Coronary artery (tissue), 2 donors: Measurements from ENCODE around the gene SCTR.

ENCODE experiments used
- DNase-seq: peaks from one replicate; pipeline ENCODE4 v3.0.0-alpha.2; 2017; ENCODE audit warnings: low spot score
- H3K27ac ChIP-seq, 2 donors: fragments of 200-600 bp; sonication (generic); one replicate each; pipeline ENCODE4 v1.5.1; 2016 to 2019
- H3K4me3 ChIP-seq: fragments of 200-600 bp; sonication (generic); 2 replicates; pipeline ENCODE4 v1.5.1; 2016; ENCODE audit warnings: mild to moderate bottlenecking, moderate library complexity
- TF ChIP-seq, protein P1 (sequence below): fragments of 200-600 bp; sonication (generic); IDR thresholded peaks from one replicate; pipeline ENCODE4 v1.5.1; 2019; ENCODE audit warnings: antibody characterized with exemption

The SCTR gene

DNA sequence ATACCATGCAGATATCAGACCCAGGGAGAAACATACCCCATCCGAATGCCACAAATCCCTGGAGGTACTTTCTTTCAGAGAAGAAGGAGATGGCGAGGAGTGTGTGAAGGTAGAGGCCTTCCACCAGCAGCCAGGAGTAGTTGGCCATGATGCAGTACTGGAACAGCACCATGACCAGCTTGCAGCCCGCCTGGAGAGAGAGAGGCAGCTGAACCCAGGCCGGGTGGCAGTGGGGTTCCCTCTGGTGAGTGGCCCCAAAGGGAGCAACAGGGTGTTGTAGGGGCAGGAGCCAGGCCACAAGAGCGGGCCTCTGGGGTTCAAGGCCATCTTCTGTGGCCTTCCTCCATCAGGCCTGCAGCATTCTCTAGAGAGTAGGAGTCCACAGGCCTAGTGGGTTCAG, 62.5 kb downstream of the SCTR start:
- Histone ChIP-seq H3K4me3 (no peak overlapping the region), H3K27ac (no peak overlapping the region)
- DNase-seq: no peak
- TF ChIP-seq, protein P1, sequence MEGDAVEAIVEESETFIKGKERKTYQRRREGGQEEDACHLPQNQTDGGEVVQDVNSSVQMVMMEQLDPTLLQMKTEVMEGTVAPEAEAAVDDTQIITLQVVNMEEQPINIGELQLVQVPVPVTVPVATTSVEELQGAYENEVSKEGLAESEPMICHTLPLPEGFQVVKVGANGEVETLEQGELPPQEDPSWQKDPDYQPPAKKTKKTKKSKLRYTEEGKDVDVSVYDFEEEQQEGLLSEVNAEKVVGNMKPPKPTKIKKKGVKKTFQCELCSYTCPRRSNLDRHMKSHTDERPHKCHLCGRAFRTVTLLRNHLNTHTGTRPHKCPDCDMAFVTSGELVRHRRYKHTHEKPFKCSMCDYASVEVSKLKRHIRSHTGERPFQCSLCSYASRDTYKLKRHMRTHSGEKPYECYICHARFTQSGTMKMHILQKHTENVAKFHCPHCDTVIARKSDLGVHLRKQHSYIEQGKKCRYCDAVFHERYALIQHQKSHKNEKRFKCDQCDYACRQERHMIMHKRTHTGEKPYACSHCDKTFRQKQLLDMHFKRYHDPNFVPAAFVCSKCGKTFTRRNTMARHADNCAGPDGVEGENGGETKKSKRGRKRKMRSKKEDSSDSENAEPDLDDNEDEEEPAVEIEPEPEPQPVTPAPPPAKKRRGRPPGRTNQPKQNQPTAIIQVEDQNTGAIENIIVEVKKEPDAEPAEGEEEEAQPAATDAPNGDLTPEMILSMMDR: no peak

GRCh38 chr2:119460076-119460475, 64.2 kb downstream of the SCTR start:
- DNase-seq: no peak
- Histone ChIP-seq H3K4me3 (no peak overlapping the region), H3K27ac (no peak overlapping the region)
- TF ChIP-seq, protein P1: no peak

DNA sequence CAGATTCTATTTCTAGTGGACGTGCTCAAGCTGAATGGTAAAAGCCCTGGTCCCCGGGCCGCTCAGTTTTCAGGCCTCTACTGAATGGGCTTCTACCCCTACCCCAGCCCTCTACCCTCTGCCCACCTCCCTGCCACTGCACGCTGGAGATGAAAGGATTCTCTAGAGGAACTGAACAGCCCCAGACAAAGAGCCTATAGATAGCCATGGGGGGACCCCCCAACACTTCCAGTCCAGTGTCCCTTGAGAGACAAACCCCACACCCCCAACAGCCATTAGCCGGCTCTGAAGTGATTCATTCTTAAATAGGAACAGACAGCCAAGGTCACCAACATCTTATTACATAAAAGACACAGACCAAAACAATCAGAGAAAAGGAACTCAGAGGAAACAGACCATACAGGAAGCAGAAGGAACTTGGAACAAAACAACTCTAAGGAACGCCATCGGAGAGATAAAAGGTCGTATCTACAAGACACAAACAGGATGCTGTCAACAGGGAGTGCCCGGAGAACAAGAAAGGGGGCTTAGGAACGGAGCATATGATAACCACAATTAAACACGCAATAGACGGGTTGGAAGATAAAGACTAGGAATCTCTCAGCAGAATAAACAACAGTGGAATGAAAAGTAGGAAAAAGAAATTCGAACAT, 69.1 kb downstream of the SCTR start:
- DNase-seq: no peak
- Histone ChIP-seq H3K4me3 (no peak overlapping the region), H3K27ac (no peak overlapping the region)
- TF ChIP-seq, protein P1: no peak

DNA sequence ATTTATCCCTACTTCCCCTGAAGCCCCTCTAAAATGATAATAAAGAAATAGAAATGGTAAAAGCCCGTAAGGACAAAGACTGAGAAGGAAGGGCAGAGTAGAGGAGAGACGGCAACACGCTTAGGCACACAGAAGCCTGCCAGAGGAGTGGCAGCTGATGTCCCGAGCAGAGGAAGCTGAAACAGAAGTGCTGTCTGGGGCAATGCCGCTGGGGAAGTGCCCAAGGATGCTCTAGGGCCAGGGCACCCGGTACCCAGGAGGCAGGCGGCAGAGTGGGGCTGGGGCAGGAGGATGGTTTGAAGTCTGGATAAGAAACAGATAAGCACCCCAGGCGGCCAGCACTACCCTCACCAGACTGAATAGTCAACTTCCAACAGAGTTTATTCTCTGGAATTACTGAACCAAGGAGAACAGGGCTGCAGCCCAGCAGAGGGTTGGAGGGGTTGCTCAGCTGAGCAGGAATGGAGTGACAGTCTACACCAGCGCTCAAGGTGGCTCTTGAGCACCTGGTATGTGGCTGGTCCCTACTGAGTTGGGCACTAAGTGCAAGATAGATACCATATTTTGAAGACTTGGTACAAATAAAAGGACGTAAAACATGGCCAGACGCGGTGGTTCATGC, 70.2 kb downstream of the SCTR start:
- no peak overlapping the region for H3K4me3 ChIP-seq
- H3K27ac ChIP-seq: no peak overlapping the region
- no peak for DNase-seq
- TF ChIP-seq, protein P1: no peak

DNA sequence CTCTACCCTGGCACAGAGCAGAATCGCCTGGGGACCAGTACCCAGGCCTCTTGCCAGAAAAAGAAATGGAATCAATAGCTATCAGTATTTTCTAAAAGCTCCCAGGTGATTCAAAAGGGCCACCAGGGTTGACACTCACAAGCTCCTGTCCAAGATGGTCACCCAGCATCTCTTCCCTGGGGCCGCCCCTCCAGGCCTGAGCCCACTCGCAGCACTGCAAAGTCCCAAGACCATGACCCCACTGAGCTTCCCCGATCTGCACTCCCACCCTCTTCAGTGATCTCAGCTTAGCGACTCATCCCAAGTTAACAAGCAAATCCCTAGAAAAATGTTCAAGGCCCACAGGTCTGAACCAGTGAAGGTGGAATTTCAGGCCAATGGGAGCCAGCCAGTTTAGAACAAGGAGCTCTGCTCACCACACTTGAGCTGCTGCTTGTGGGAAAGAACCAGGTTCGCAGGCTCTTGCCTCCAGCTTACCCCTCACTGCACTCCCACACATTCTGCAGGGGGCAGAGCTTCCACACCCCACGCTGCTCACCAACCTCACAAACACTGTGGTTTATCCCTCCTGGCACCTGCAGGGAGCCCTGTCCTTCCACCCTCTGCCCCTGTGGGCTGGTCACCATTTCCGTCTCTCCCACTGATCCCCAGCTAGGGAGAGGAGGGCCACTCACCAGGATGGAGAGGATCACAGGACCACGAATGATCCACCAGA, 72.8 kb downstream of the SCTR start:
- DNase-seq: no peak
- no peak overlapping the region for H3K4me3 ChIP-seq
- no peak overlapping the region for H3K27ac ChIP-seq
- TF ChIP-seq, protein P1: no peak

- H3K27ac ChIP-seq: no peak overlapping the region
- H3K4me3 ChIP-seq: no peak overlapping the region
- TF ChIP-seq, protein P1: no peak
- no peak for DNase-seq
These were observed 74.8 kb downstream of the SCTR start for GRCh38 chr2:119449521-119449920.
